HTERT RPE-1 (cell line): Measurements from ENCODE around the gene ACP6.

ENCODE experiments used
- in situ Hi-C: fragments of 300-500 bp; cut with MboI; formaldehyde crosslinking; loops from 4 replicates; pipeline ENCODE4 v1.14.3; 2020; ENCODE audit warnings: low sequenced_read_pairs

ACP6 gene

DNA sequence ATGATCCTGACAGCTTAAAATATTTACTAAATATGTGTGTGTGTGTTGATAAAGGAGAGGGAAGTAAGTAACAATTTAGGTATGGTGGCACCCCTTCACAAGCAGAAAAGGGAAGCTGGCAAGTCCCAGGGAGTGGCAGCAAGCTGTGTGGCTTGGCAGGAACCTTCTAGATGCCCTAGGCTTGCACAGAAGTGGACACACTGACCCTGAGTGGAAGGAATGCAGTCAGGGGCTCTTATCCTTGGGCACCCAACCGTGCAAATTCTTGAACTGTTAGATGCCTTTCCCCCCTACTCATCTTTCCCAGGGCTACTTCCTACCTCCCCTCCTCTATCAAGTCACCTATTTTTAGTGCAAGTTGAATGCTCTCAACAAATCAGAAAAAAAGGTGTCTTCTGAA lies 18.9 kb downstream of the ACP6 start:
- in situ Hi-C loops: no loop called here

DNA sequence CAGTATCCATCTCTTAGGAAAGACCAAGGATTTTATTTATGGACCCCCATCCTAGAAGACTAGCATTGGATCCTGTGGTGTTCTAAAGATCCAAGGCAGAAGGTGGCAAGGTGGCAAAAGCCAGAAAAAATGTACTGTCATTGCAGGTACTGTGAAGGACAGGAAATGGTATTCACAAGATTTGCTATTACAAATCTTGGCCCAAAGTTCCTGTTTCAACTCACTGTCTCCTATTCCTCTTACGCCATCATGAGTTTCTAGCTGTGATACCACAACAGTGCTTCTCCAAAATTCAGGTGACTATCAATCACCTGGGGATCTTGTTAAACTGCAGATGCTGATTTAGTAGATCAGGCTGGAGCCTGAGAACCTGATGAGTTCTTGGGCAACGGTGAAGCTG lies 21.4 kb downstream of the ACP6 start:
- in situ Hi-C loops: no loop called here

- in situ Hi-C loops: no loop called here
Observed at GRCh38 chr1:147647796-147648633, 22.3 kb downstream of the ACP6 start.

- in situ Hi-C loops: no loop called here
Observed at GRCh38 chr1:147643974-147644373, 26.4 kb downstream of the ACP6 start.

GRCh38 chr1:147641695-147642592 lies 28.4 kb downstream of the ACP6 start:
- in situ Hi-C loops: no loop called here

DNA sequence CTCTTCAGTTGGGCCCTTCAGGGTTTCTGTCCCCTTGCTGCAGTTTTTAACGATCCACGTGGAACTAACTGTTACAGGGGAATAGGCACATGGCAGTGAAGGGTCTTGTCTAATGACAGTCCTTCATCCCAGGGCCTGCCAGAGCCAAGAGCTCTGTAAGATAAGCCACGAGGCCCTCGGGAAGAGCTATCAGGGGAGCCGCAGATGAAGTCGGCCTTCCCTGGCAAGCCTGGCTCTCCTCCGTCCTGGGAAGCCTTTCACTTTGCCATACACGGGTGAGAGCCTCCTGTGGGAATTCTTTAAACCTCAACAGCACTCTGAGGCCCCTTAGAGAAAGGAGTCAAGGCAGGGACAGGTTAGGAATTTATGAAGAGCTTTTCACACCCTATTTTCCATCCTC lies 29.0 kb downstream of the ACP6 start:
- in situ Hi-C loops: no loop called here

GRCh38 chr1:147640553-147641165 lies 29.7 kb downstream of the ACP6 start:
- in situ Hi-C loops: no loop called here

DNA sequence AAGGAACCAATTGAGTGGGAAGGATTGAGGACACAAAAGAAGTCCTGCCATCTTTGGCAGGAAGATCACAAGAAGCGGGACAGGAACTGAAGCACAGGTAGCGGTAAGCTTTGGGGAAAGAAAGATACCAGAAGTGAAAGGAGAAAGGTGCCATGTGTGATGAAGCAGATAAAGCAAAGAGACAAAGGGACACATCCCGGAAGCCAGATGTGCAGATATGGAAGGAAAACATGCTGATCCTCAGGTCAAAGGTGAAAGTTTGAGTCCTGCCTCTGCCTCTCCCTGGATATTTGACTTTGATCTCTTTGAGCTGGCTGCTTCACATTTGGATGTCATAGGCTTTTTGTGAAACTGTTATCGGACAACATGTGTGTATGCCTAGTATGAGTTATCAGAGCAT lies 34.0 kb downstream of the ACP6 start:
- in situ Hi-C loops: no loop called here

- in situ Hi-C loops: no loop called here
Observed at GRCh38 chr1:147635342-147635741, 35.0 kb downstream of the ACP6 start.

DNA sequence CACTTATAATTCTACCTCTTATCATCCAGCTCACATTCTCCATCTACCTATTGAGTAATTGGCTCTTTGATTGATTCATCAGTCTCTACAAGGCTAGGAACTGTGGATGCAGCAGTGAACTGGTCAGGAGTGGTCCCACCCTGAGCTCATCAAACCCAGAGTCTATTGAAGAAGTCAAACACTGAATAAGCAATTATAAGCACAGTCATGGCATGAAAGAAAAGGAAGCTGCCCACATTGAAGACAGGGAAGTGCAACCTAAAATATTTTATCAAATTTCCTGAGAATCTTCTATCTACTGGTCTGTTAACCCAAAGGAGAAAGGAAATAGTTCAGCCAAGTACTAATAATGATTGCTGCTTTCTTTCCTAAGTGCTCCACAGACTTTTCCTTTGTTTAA lies 35.7 kb downstream of the ACP6 start:
- in situ Hi-C loops: no loop called here

GRCh38 chr1:147633759-147634158 lies 36.6 kb downstream of the ACP6 start:
- in situ Hi-C loops: no loop called here

DNA sequence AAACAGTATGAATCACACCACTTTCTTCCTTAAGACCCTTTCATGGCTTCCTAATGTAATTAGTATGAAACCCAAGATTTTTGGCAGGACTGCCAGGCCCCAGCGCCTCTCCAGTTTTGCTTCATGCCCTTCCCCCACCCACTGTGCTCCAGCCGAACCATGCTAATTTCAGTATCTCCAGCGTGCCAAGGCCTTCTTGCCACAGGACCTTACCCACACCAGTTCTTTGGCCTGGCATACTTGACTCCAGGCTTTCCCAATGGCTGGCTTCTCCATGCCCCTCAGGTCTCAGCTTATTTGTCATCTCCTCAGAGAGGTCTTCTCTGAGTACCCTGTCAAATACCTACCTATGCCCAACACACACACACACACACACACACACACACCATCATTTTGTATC lies 38.5 kb downstream of the ACP6 start:
- in situ Hi-C loops: no loop called here

DNA sequence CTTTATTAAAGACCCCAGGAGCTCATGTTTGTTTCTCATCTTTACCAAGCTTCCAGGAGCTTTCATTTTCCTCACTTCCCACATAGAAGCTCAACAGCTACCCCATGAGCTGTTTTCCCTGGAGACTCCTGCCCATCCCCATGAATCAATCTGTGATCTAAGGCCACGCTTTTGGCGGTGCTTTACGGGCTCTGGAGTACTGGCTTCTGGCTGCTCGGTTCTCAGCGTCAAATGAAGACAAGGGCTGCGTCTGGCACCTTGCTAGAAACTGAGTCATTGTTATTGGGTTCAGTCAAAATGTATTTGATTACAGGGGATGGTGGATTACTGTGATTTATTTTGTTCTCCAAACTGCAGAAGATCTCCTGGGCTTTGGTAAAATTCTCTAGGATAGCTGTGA lies 39.9 kb downstream of the ACP6 start:
- in situ Hi-C loops: no loop called here

DNA sequence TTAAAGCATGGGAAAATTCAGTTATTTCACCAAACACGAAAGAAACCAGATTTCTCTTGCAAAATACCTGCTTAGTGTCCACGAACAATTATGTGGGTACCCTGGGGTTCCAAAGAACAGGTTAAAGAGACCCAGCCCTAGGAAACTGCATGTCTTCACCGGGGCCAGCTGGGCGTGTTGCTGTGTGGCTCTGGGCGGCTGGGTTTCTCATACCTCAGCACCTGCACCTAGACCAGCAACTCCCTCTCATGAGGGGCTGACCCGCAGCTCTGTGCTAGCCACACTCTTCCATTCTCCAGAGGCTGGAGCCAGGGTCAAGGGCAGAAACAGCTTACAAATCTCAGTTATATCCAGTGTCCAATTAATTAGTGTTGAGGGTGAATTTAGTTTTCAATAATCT lies 40.3 kb downstream of the ACP6 start:
- in situ Hi-C loops: no loop called here

DNA sequence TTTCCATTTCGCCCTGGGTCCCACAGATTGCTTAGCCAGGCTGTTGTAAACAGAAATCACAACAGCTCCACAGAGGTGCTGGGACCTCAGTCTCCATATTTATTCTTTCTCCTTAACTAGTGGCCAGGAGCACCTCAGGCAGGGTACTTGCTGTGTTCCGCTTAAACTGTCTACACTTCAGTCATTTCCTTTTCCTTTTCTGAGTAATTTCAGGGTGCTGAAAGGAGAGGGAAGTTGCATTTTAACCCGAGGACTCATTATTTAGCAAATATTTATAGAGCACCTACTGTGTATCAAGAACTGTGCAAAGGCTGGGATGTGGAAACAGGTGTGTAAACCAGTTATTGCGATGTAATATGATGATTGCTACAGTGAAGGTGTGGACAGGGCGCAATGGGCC lies 41.9 kb downstream of the ACP6 start:
- in situ Hi-C loops: no loop called here

GRCh38 chr1:147627435-147628110 lies 42.8 kb downstream of the ACP6 start:
- in situ Hi-C loops: no loop called here

- in situ Hi-C loops: no loop called here
Observed at GRCh38 chr1:147626739-147627138, 43.6 kb downstream of the ACP6 start.

DNA sequence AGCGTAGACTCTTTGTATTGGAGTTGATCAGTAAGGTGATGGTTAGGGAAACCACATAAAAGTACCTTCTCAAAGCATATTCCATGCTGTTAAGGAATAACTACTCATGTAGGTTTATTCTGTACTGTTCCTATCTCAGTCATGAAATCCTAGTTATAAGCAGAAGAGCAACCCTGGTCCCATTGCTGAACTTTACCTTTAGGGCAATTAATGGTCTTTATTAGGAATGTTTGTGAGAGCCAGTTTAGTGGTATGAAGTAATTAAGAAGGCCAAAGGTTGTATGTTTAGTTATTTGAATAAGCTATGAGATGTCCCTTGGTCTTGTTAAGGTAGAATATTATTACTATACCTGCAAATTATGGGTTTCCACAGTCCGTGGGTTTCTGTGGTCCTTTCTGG lies 44.0 kb downstream of the ACP6 start:
- in situ Hi-C loops: no loop called here

DNA sequence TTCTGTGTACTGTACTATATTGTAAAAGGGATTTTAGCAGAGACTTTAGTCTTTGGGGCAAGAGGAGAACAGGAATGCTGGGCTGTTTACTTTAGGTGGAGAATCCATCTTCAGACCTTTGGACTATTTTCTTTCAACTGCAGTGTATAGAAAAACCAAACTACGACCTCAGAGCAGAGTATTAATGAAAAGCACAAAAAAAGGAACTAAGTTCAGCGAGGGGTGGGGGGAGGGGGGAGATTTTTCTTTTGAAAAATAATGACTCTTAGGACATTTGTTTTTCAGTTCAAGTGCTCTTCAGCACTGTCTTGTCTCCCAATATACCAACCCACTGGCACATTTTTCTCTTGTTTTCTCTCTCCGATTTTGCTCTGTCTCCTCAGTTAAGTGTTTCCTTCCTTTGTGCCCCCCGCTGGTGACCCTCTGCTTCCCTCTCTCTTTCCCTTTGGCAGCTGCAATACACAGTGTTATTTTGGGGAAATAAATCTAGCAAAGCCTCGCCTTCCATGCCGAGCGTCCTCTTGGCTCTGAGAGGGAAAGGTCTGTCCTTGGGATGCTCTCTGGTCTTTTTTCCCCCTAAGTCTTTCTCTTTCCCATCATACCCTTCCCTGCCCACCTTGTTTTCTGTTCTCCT lies 44.8 kb downstream of the ACP6 start:
- in situ Hi-C loops: no loop called here

- in situ Hi-C loops: no loop called here
Observed at GRCh38 chr1:147624529-147624928, 45.8 kb downstream of the ACP6 start.

- in situ Hi-C loops: no loop called here
Observed at GRCh38 chr1:147624011-147624410, 46.3 kb downstream of the ACP6 start.
